ENCODE measurements around the gene PLEKHG1. TPM values are rescaled to one million over a fixed set of nuclear protein-coding genes. Genes with fewer than 3 reads are reported as not detected.

The PLEKHG1 gene
- polyA plus RNA-seq, 1 donor from 2014 or later, result 2.6 TPM

DNA sequence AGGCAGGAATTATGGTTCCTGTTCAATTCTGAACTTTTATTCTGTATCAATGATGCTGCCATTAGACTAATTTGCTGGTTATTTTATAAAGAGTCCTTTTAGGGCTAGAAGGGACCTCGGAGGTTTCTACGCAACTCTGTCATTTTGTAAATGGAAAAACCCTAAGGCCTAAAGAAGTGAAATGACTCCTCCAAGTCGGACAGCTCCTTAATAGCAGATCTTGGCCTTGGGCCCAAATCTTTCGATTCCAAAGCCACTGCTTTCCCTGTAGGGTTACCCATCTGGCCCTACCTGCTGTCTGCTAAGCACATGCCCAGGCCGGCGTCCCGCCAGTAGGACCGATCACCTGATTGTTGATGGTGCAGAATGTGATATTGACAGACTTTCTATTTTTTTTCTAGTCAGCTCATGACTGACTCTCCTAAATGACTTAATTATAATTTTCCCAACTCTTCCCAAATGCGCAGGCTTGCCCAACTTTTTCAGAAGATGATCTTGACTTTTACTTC is 40.2 kb downstream of the PLEKHG1 start:
- TF ChIP-seq, protein P1, sequence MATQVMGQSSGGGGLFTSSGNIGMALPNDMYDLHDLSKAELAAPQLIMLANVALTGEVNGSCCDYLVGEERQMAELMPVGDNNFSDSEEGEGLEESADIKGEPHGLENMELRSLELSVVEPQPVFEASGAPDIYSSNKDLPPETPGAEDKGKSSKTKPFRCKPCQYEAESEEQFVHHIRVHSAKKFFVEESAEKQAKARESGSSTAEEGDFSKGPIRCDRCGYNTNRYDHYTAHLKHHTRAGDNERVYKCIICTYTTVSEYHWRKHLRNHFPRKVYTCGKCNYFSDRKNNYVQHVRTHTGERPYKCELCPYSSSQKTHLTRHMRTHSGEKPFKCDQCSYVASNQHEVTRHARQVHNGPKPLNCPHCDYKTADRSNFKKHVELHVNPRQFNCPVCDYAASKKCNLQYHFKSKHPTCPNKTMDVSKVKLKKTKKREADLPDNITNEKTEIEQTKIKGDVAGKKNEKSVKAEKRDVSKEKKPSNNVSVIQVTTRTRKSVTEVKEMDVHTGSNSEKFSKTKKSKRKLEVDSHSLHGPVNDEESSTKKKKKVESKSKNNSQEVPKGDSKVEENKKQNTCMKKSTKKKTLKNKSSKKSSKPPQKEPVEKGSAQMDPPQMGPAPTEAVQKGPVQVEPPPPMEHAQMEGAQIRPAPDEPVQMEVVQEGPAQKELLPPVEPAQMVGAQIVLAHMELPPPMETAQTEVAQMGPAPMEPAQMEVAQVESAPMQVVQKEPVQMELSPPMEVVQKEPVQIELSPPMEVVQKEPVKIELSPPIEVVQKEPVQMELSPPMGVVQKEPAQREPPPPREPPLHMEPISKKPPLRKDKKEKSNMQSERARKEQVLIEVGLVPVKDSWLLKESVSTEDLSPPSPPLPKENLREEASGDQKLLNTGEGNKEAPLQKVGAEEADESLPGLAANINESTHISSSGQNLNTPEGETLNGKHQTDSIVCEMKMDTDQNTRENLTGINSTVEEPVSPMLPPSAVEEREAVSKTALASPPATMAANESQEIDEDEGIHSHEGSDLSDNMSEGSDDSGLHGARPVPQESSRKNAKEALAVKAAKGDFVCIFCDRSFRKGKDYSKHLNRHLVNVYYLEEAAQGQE (IDR thresholded peaks at IDR 0.05; ENCODE audit: borderline replicate concordance), result no peak
- TF ChIP-seq POLR2AphosphoS5 (IDR thresholded peaks at IDR 0.05) (no peak), RAD21 (conservative IDR thresholded peaks at IDR 0.05) (no peak), TAF1 (IDR thresholded peaks at IDR 0.05; ENCODE audit: low read depth) (no peak), MXI1 (conservative IDR thresholded peaks at IDR 0.05; ENCODE audit: poor library complexity, severe bottlenecking) (no peak), EZH2 (IDR thresholded peaks at IDR 0.05; ENCODE audit: borderline replicate concordance, insufficient read depth, low read length, poor library complexity, severe bottlenecking) (no peak), EP300 (conservative IDR thresholded peaks at IDR 0.05; ENCODE audit: poor library complexity, severe bottlenecking) (no peak), SMC3 (conservative IDR thresholded peaks at IDR 0.05; ENCODE audit: poor library complexity) (no peak)
- TF ChIP-seq, protein P2, sequence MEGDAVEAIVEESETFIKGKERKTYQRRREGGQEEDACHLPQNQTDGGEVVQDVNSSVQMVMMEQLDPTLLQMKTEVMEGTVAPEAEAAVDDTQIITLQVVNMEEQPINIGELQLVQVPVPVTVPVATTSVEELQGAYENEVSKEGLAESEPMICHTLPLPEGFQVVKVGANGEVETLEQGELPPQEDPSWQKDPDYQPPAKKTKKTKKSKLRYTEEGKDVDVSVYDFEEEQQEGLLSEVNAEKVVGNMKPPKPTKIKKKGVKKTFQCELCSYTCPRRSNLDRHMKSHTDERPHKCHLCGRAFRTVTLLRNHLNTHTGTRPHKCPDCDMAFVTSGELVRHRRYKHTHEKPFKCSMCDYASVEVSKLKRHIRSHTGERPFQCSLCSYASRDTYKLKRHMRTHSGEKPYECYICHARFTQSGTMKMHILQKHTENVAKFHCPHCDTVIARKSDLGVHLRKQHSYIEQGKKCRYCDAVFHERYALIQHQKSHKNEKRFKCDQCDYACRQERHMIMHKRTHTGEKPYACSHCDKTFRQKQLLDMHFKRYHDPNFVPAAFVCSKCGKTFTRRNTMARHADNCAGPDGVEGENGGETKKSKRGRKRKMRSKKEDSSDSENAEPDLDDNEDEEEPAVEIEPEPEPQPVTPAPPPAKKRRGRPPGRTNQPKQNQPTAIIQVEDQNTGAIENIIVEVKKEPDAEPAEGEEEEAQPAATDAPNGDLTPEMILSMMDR (IDR thresholded peaks at IDR 0.05; ENCODE audit: poor library complexity, severe bottlenecking), result no peak
- Histone ChIP-seq H3K9ac (ENCODE audit: low read length) (no peak overlapping the region), H3K4me2 (ENCODE audit: low read length) (no peak overlapping the region), H3K27ac (ENCODE audit: low read length) (no peak overlapping the region), H3K9me3 (ENCODE audit: low read length) (no peaks in the 10 kb centered on the region), H3K4me3 (ENCODE audit: low read length) (no peak overlapping the region), H2AFZ (ENCODE audit: low read depth, low read length) (no peak overlapping the region), H3K27me3 (ENCODE audit: insufficient read depth, low read depth, low read length) (no peaks in the 10 kb centered on the region), H4K20me1 (ENCODE audit: insufficient read depth) (no peaks in the 10 kb centered on the region), H3K9me2 (ENCODE audit: insufficient read depth, low read length) (no peaks in the 10 kb centered on the region), H3K36me3 (ENCODE audit: insufficient read depth, low read length) (no peaks in the 10 kb centered on the region), H3K79me2 (replicated peaks; ENCODE audit: insufficient read depth, low read length) (no peaks in the 10 kb centered on the region), H3F3A (ENCODE audit: insufficient read depth, low read length, poor library complexity, severe bottlenecking) (no peaks in the 10 kb centered on the region)

DNA sequence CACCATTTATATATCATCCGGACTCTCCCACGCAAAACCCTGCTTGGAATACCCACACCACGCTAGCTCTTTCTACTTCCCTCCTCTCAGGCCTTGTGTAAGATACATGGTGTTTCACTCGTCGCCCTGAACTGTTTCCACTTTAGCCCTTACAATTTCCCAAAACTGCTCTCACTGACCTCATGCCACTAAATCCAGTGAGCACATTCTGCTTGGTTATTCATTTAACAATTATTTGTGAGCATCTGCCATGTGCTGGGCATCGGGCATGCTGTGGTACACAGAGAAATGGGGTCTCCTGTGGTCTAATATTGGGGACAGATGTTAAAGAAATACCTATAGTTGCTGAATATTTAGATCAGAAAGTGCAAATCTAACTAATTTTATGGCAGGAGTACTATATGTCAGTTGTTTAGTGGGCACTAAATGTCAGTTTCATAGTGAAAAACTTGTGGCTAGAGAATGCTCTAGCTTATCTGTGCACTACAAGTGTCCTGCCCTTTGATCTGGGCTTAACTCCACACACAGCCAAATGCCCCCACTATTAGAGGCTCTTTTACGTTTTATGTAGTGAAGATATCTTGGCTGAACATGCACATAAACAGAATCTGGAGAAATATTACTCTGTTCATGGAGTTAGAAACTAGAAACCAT is 41.0 kb downstream of the PLEKHG1 start:
- TF ChIP-seq, protein P1 (IDR thresholded peaks at IDR 0.05; ENCODE audit: borderline replicate concordance), result no peak
- TF ChIP-seq EZH2 (IDR thresholded peaks at IDR 0.05; ENCODE audit: borderline replicate concordance, insufficient read depth, low read length, poor library complexity, severe bottlenecking) (no peak), EP300 (conservative IDR thresholded peaks at IDR 0.05; ENCODE audit: poor library complexity, severe bottlenecking) (no peak), TAF1 (IDR thresholded peaks at IDR 0.05; ENCODE audit: low read depth) (no peak), POLR2AphosphoS5 (IDR thresholded peaks at IDR 0.05) (no peak), MXI1 (conservative IDR thresholded peaks at IDR 0.05; ENCODE audit: poor library complexity, severe bottlenecking) (no peak), RAD21 (conservative IDR thresholded peaks at IDR 0.05) (no peak), SMC3 (conservative IDR thresholded peaks at IDR 0.05; ENCODE audit: poor library complexity) (no peak)
- TF ChIP-seq, protein P2 (IDR thresholded peaks at IDR 0.05; ENCODE audit: poor library complexity, severe bottlenecking), result no peak
- Histone ChIP-seq H4K20me1 (ENCODE audit: insufficient read depth) (no peaks in the 10 kb centered on the region), H2AFZ (ENCODE audit: low read depth, low read length) (no peak overlapping the region), H3K4me3 (ENCODE audit: low read length) (no peak overlapping the region), H3K79me2 (replicated peaks; ENCODE audit: insufficient read depth, low read length) (no peaks in the 10 kb centered on the region), H3K9me2 (ENCODE audit: insufficient read depth, low read length) (no peaks in the 10 kb centered on the region), H3F3A (ENCODE audit: insufficient read depth, low read length, poor library complexity, severe bottlenecking) (no peaks in the 10 kb centered on the region), H3K36me3 (ENCODE audit: insufficient read depth, low read length) (no peaks in the 10 kb centered on the region), H3K27ac (ENCODE audit: low read length) (no peak overlapping the region), H3K4me2 (ENCODE audit: low read length) (no peak overlapping the region), H3K9me3 (ENCODE audit: low read length) (no peaks in the 10 kb centered on the region), H3K9ac (ENCODE audit: low read length) (no peak overlapping the region), H3K27me3 (ENCODE audit: insufficient read depth, low read depth, low read length) (no peaks in the 10 kb centered on the region)

All from neural cell (in vitro differentiated cells).